Small intestine (tissue), 7 donors: ENCODE measurements around the gene MYH9. TPM values are rescaled to one million over a fixed set of nuclear protein-coding genes. Genes with fewer than 3 reads are reported as not detected.
A peak's percentile ranks its signal among the peaks of the same experiment; 100 is the strongest.

Experiments
- DNase-seq, 2 donors: peaks; one replicate each; pipeline versions ENCODE4 v3.0.0 to v3.0.0-alpha.2; 2013
- FAIRE-seq: peaks from 2 replicates; lab custom pipeline; 2012; peaks lifted over from hg19 to GRCh38; lab: Jason Lieb, UNC
- H3K27ac ChIP-seq, 3 donors: one replicate each; pipeline ENCODE4 v1.5.1; 2013; ENCODE audit warnings: low read length in 2 of 3, mild to moderate bottlenecking in 2 of 3, control low read depth in 1 of 3, inconsistent platforms in 1 of 3, low read depth in 1 of 3, moderate library complexity in 1 of 3
- H3K27me3 ChIP-seq, 3 donors: one replicate each; pipeline ENCODE4 v1.6.1; 2013; ENCODE audit warnings: low read length in 3 of 3, inconsistent platforms in 1 of 3; ENCODE audit not compliant: control insufficient read depth in 3 of 3, insufficient read depth in 3 of 3
- H3K36me3 ChIP-seq, 3 donors: one replicate each; pipeline ENCODE4 v1.6.1; 2013; ENCODE audit warnings: low read length in 3 of 3, inconsistent platforms in 1 of 3, low read depth in 1 of 3, mild to moderate bottlenecking in 1 of 3, moderate library complexity in 1 of 3; ENCODE audit not compliant: control insufficient read depth in 3 of 3, insufficient read depth in 2 of 3
- H3K4me1 ChIP-seq, 3 donors: one replicate each; pipeline ENCODE4 v1.6.1; 2013; ENCODE audit warnings: low read length in 2 of 3, inconsistent platforms in 1 of 3, low read depth in 1 of 3, mild to moderate bottlenecking in 1 of 3, moderate library complexity in 1 of 3; ENCODE audit not compliant: control insufficient read depth in 3 of 3, insufficient read depth in 2 of 3
- H3K4me3 ChIP-seq, 3 donors: one replicate each; pipeline ENCODE4 v1.5.1; 2013; ENCODE audit warnings: low read length in 3 of 3, control low read depth in 1 of 3, inconsistent platforms in 1 of 3, low read depth in 1 of 3, mild to moderate bottlenecking in 1 of 3, moderate library complexity in 1 of 3
- H3K9me3 ChIP-seq, 2 donors: one replicate each; pipeline ENCODE4 v1.6.1; 2013; ENCODE audit warnings: low read depth in 1 of 2, low read length in 1 of 2; ENCODE audit not compliant: control insufficient read depth in 2 of 2, insufficient read depth in 1 of 2
- WGBS, 3 donors: extraction: QIAGEN DNeasy Blood & Tissue Kit; methylation state at CpG; one replicate each; pipeline ENCODE4 v1.1.7; 2013; 5-methylcytosine and 5-hydroxymethylcytosine counted together
- polyA plus RNA-seq, 4 donors: library from polyadenylated mRNA; stranded (reverse) in 3 of 4; unstranded in 1 of 4; fragments of 200-250 nt in 3 of 4; fragments of 120-200 nt in 1 of 4; gene quantifications; one replicate each; pipeline versions ENCODE4 v1.2.1 to v1.2.3, GENCODE V29; 2013
- donor health status: healthy with polysubstance abuse.
- donor health status: control.
- donor health status: control.
- donor health status: Bipolar disorder and iron deficiency.
- donor health status: healthy.

Gene MYH9
- polyA plus RNA-seq, 4 donors, result 95.4 to 188 (median 143) TPM

DNA sequence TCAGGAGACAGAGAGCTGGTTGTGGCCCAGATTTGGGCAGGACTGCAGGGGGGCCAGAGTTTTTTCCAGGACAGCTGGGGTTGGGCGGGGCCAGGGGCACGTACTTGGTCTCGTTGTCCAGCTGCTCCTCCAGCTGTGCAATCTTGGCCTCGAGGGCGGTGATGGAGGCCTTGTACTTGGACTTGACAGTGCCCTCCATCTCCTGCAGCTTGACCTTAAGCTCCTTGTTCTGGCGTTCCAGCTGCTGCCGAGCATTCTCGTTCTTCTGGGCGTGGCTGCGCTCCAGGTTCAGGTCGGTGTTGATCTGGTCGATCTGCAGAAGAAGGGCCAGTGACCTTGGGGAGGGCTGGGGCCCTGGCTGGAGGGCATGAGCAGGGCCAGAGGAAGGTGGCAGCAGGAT, 102.8 kb downstream of the MYH9 start:
- H3K4me1 ChIP-seq, result no peaks in the 10 kb centered on the region
- H3K27ac ChIP-seq, result peak overlapping the region in 1 of 3 donors; percentile 4
- WGBS, 3 donors, result 62 to 70% (median 68%) methylated on average over 12 of the region's 12 CpGs
- DNase-seq (no peak), FAIRE-seq (no peak)
- no peaks in the 10 kb centered on the region for H3K9me3 ChIP-seq
- no peak overlapping the region for H3K4me3 ChIP-seq
- H3K27me3 ChIP-seq, result no peaks in the 10 kb centered on the region
- H3K36me3 ChIP-seq, result peaks cover 59 to 92% (median 62%) of the 10 kb centered on the region in 3 donors

- peak overlapping the region in 1 of 3 donors; percentile 30 for H3K27ac ChIP-seq
- no peak for DNase-seq
- H3K36me3 ChIP-seq, result peaks cover 52 to 88% (median 59%) of the 10 kb centered on the region in 3 donors
- no peaks in the 10 kb centered on the region for H3K27me3 ChIP-seq
- 93 to 95% (median 93%) methylated on average over 20 to 24 of the region's 24 CpGs for WGBS, 3 donors
- no peaks in the 10 kb centered on the region for H3K4me1 ChIP-seq
- no peak overlapping the region for H3K4me3 ChIP-seq
- FAIRE-seq, result no peak
- no peaks in the 10 kb centered on the region for H3K9me3 ChIP-seq
Observed at GRCh38 chr22:36284171-36284571, 103.6 kb downstream of the MYH9 start.

DNA sequence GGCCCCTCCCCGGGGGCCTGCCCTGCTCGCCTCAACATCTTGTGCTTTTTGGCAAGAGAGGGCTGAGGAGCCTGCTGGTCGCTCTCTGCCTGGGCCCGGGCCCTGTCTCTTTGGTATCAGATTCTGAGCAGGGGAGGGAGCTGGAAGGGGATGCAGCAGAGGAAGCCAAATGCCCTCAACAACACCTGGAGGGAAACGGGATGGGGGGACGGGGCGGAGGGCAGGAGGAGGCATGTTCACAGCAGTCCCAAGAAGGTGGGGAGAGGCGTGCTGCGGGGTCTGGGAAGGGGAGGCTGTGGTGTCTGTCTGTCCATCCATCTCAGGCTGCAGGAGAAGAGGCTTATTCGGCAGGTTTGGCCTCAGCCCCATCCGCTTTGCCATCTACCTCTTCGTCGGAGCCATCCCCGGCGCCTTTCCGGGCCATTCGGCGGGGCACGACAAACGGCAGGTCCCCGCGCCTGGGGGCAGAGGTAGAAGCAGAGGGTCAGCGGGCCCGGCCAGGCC, 105.4 kb downstream of the MYH9 start:
- Histone ChIP-seq H3K27me3 (no peaks in the 10 kb centered on the region), H3K27ac (no peak overlapping the region), H3K4me3 (no peak overlapping the region), H3K36me3 (peaks cover 41 to 70% (median 44%) of the 10 kb centered on the region in 3 donors), H3K9me3 (no peaks in the 10 kb centered on the region), H3K4me1 (no peaks in the 10 kb centered on the region)
- WGBS, 3 donors, result 89 to 93% (median 89%) methylated on average over 23 to 24 of the region's 24 CpGs
- FAIRE-seq (no peak), DNase-seq (no peak)

- no peaks in the 10 kb centered on the region for H3K4me1 ChIP-seq
- no peak overlapping the region for H3K27ac ChIP-seq
- H3K36me3 ChIP-seq, result peaks cover 41 to 65% (median 41%) of the 10 kb centered on the region in 3 donors
- H3K9me3 ChIP-seq, result no peaks in the 10 kb centered on the region
- H3K4me3 ChIP-seq, result no peak overlapping the region
- H3K27me3 ChIP-seq, result no peaks in the 10 kb centered on the region
- 81 to 87% (median 85%) methylated on average over 14 of the region's 14 CpGs for WGBS, 3 donors
- FAIRE-seq (no peak), DNase-seq (no peak)
Observed at GRCh38 chr22:36281781-36282327, 105.9 kb downstream of the MYH9 start.

DNA sequence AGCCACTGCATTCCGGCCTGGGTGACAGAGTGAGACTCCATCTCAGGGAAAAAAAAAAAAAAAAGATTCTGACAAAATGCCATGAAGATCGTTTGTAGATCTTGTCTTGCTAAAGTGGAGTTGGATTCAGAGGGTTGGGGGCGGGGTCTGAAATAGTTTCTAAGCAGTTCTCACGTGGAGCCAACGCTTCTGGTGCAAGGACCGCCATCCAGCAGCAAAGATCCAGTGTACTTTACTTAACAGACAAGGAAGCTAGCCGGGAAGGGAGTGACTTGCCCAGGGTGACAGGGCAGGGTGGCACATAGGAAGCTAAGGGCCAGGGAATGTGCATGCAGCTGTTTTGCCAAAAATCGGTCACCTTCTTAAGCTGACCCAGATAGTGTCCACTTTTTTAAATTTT, 107.4 kb downstream of the MYH9 start:
- peaks cover 33 to 50% (median 38%) of the 10 kb centered on the region in 3 donors for H3K36me3 ChIP-seq
- no peaks in the 10 kb centered on the region for H3K27me3 ChIP-seq
- H3K4me1 ChIP-seq, result no peaks in the 10 kb centered on the region
- no peak for FAIRE-seq
- H3K9me3 ChIP-seq, result no peaks in the 10 kb centered on the region
- 61 to 74% (median 71%) methylated on average over 8 of the region's 8 CpGs for WGBS, 3 donors
- no peak for DNase-seq
- peak overlapping the region in 1 of 3 donors; percentile 3 for H3K27ac ChIP-seq
- H3K4me3 ChIP-seq, result no peak overlapping the region

- Histone ChIP-seq H3K36me3 (peaks cover 23 to 39% (median 26%) of the 10 kb centered on the region in 3 donors), H3K4me3 (no peak overlapping the region), H3K27me3 (no peaks in the 10 kb centered on the region), H3K9me3 (peaks cover 0 to 3% of the 10 kb centered on the region in 2 donors), H3K27ac (no peak overlapping the region), H3K4me1 (no peaks in the 10 kb centered on the region)
- 77 to 84% (median 83%) methylated on average over 8 of the region's 8 CpGs for WGBS, 3 donors
- no peak for FAIRE-seq
- DNase-seq, result peak in 1 of 2 donors; percentile 73
Observed at GRCh38 chr22:36279219-36279666, 108.5 kb downstream of the MYH9 start.

DNA sequence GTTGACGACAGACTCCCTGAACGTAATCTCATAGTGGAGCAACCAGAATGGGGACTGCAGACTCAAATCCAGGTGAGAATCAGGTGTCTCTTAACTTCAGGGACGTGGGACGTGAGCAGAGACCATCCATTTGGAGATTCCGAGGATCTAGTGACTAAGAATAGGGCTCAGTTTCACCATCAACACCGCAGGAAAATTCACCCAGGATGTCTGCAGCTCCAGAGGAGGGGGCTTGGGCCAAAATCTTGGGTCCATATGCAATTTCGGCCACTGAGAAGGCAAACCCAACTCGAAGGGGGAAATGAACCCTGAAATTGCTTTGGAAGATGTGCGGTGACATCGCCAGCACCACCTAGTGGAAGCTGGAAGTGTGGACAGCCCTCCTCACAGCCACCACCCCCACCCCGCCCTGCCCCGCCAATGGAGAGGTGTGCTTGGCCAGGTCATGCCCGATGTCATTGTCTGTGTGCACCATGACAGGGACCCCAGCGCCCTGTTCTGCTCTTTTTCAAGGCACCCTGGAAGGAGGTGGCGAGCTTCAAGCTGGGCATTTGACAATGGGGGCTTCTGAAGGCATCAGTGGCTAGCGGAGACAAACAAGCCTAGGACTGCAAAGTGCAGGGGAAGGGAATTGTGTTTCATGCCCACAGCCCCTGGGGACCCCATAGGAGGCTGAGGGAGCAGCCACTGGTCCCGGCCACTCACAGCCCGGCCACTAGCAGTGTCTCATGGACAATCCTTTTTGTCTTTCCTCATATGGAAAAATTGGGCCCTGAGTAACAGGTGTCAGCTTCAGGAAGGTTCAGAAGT, 110.1 kb downstream of the MYH9 start:
- peaks cover 15 to 26% (median 16%) of the 10 kb centered on the region in 3 donors for H3K36me3 ChIP-seq
- FAIRE-seq (no peak), DNase-seq (peak; percentile 71 to 73)
- peaks cover 0 to 3% of the 10 kb centered on the region in 2 donors for H3K9me3 ChIP-seq
- 26 to 31% (median 30%) methylated on average over 18 of the region's 18 CpGs for WGBS, 3 donors
- no peaks in the 10 kb centered on the region for H3K4me1 ChIP-seq
- no peaks in the 10 kb centered on the region for H3K27me3 ChIP-seq
- H3K4me3 ChIP-seq, result no peak overlapping the region
- H3K27ac ChIP-seq, result no peak overlapping the region

DNA sequence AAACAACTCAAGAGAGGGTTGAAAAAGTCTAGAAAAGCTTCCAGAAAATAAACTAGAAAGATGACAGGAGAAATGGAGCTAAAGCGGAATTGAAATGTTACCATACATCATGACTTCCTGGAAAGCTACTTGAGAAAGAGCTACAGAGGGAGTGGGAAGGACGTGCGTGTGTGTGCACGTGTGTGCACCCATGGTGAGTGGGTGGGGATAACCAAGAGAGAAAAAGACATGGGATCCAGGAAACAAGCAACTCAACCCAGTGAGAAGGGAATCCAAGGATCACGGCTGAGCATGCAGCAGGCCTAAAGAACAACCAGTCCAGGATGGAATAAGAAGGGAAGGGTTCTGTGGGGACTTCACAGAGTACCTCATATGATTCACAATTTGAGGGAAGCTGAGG, 113.2 kb downstream of the MYH9 start:
- H3K4me1 ChIP-seq, result no peaks in the 10 kb centered on the region
- no peak for DNase-seq
- H3K4me3 ChIP-seq, result no peak overlapping the region
- no peaks in the 10 kb centered on the region for H3K36me3 ChIP-seq
- H3K27ac ChIP-seq, result no peak overlapping the region
- 79 to 84% (median 80%) methylated on average over 5 of the region's 5 CpGs for WGBS, 3 donors
- no peaks in the 10 kb centered on the region for H3K27me3 ChIP-seq
- peaks cover 0 to 3% of the 10 kb centered on the region in 2 donors for H3K9me3 ChIP-seq
- FAIRE-seq, result no peak
